K562 (cell line): ENCODE measurements around the gene CASTOR1. TPM values are rescaled to one million over a fixed set of nuclear protein-coding genes. Genes with fewer than 3 reads are reported as not detected.

Experiments
- CBX3 ChIP-seq, 2 experiments: IDR thresholded peaks; 1 replicate in 1 of 2; 2 replicates in 1 of 2; pipeline ENCODE4 v1.6.1; 2012; ENCODE audit warnings: inconsistent platforms in 2 of 2, low read length in 2 of 2, borderline replicate concordance in 1 of 2, control low read depth in 1 of 2
- CLOCK ChIP-seq: fragments of 250-450 bp; sonication (Bioruptor Pico); IDR thresholded peaks from 2 replicates; pipeline ENCODE4 v1.4.0; 2020; ENCODE audit warnings: mild to moderate bottlenecking, moderate library complexity, borderline replicate concordance
- HDAC3 ChIP-seq: fragments of 450-650 bp; IDR thresholded peaks from 2 replicates; pipeline ENCODE4 v1.6.1; 2018; ENCODE audit warnings: borderline replicate concordance, mild to moderate bottlenecking, moderate library complexity; ENCODE audit not compliant: partially characterized antibody
- HDAC6 ChIP-seq: IDR thresholded peaks from 2 replicates; pipeline ENCODE4 v1.6.1; 2012; ENCODE audit warnings: low read depth, mild to moderate bottlenecking, control low read depth, inconsistent platforms, low read length, moderate library complexity
- HIVEP1 ChIP-seq: fragments of 250-450 bp; sonication (Bioruptor Pico); IDR thresholded peaks from 2 replicates; pipeline ENCODE4 v1.4.0; 2020; ENCODE audit warnings: mild to moderate bottlenecking
- MITF ChIP-seq: IDR thresholded peaks from 2 replicates; pipeline ENCODE4 v1.6.1; 2014; ENCODE audit warnings: antibody characterized with exemption
- MTA3 ChIP-seq: fragments of 450-650 bp; formaldehyde crosslinking; IDR thresholded peaks from 2 replicates; pipeline ENCODE4 v1.6.1; 2017; ENCODE audit warnings: mild to moderate bottlenecking, borderline replicate concordance
- NFYB ChIP-seq: IDR thresholded peaks from 2 replicates; pipeline ENCODE4 v1.6.1; 2011; ENCODE audit warnings: mild to moderate bottlenecking, moderate library complexity; ENCODE audit not compliant: insufficient read length; ENCODE audit errors: extremely low read depth
- PCBP1 ChIP-seq: fragments of 200-400 bp; formaldehyde crosslinking; IDR thresholded peaks from 2 replicates; pipeline ENCODE4 v1.6.1; 2018; ENCODE audit warnings: mild to moderate bottlenecking, low read depth, low read length; ENCODE audit not compliant: poor library complexity, severe bottlenecking
- PHTF2 ChIP-seq: fragments of 250-450 bp; sonication (Bioruptor Pico); IDR thresholded peaks from 2 replicates; pipeline ENCODE4 v1.5.0; 2021; ENCODE audit warnings: mild to moderate bottlenecking
- RFX5 ChIP-seq: IDR thresholded peaks from 2 replicates; pipeline ENCODE4 v1.6.1; 2011; ENCODE audit warnings: low read depth, mild to moderate bottlenecking, improper control_type of control experiment, low read length
- RFX7 ChIP-seq: fragments of 250-450 bp; sonication (Bioruptor Pico); IDR thresholded peaks from 2 replicates; pipeline ENCODE4 v1.5.1; 2021; ENCODE audit warnings: mild to moderate bottlenecking
- RREB1 ChIP-seq: fragments of 250-450 bp; sonication (Bioruptor Pico); IDR thresholded peaks from 2 replicates; pipeline ENCODE4 v1.4.0; 2020
- ZNF274 ChIP-seq: IDR thresholded peaks from 2 replicates; pipeline ENCODE4 v1.6.1; 2011; ENCODE audit warnings: low read depth, mild to moderate bottlenecking, low read length, moderate library complexity, borderline replicate concordance
- ZNF3 ChIP-seq: fragments of 250-450 bp; sonication (Bioruptor Pico); IDR thresholded peaks from 2 replicates; pipeline ENCODE4 v1.5.0; 2021; ENCODE audit warnings: mild to moderate bottlenecking, moderate library complexity
- ZNF316 ChIP-seq: fragments of 450-650 bp; IDR thresholded peaks from 2 replicates; pipeline ENCODE4 v1.6.1; 2016
- ZNF57 ChIP-seq: fragments of 450-650 bp; formaldehyde crosslinking; IDR thresholded peaks from 2 replicates; pipeline ENCODE4 v1.4.0; 2020; ENCODE audit warnings: mild to moderate bottlenecking, moderate library complexity
- ZNF584 ChIP-seq: fragments of 200-800 bp; sonication (Bioruptor generic); IDR thresholded peaks from 2 replicates; pipeline ENCODE4 v1.6.1; 2016; ENCODE audit warnings: low read depth, mild to moderate bottlenecking, missing genetic modification characterization, missing compliant biosample characterization
- ZNF830 ChIP-seq: fragments of 250-450 bp; sonication (Bioruptor Pico); IDR thresholded peaks from 2 replicates; pipeline ENCODE4 v1.5.0; 2021; ENCODE audit warnings: mild to moderate bottlenecking
- polyA plus RNA-seq, 8 experiments: library from polyadenylated mRNA; depleted of rRNA in 4 of 8; stranded (reverse) in 5 of 8; unstranded in 3 of 8; fragments of >200 nt; fragmentation: Nextera tagmentation in 2 of 8; fragmentation: Illumina TruSeq in 1 of 8; extraction: Ambion mirVana in 2 of 8; extraction: Trizol in 1 of 8; gene quantifications; 2 replicates each; pipeline versions ENCODE4 v1.2.1 to v1.2.3, GENCODE V29; 2011 to 2014; ENCODE audit warnings: inconsistent platforms in 1 of 8, missing spikeins in 1 of 8
- total RNA-seq, 7 experiments: library from RNA; depleted of rRNA in 6 of 7; stranded (reverse); fragments of >200 nt in 6 of 7; fragmentation: Illumina TruSeq in 2 of 7; extraction: Trizol in 2 of 7; gene quantifications; 2 replicates each; pipeline versions ENCODE4 v1.2.1 to v1.2.3, GENCODE V29; 2011 to 2021; ENCODE audit warnings: low replicate concordance in 1 of 7

CASTOR1 gene
- total and polyA plus RNA-seq, 9 of the 15 experiments (the other 6 are each of a cell fraction or from before 2014, with no cell fraction given): 0.35 to 2.6 (median 1.1) TPM

- no peak for TF ChIP-seq RREB1 (CRISPR knock-in tag)
- peak; percentile 28 for TF ChIP-seq HDAC3
- TF ChIP-seq PCBP1: no peak
- no peak for TF ChIP-seq ZNF830 (CRISPR knock-in tag)
- TF ChIP-seq NFYB: no peak
- no peak for TF ChIP-seq ZNF3 (CRISPR knock-in tag)
- TF ChIP-seq HDAC6: no peak
- no peak for TF ChIP-seq ZNF584 (CRISPR knock-in tag)
- TF ChIP-seq HIVEP1: no peak
- no peak for TF ChIP-seq MITF
- no peak for TF ChIP-seq RFX7 (CRISPR knock-in tag)
- no peak for TF ChIP-seq CLOCK (CRISPR knock-in tag)
- no peak for TF ChIP-seq ZNF274
- no peak for TF ChIP-seq RFX5
- no peak for TF ChIP-seq ZNF316
- no peak for TF ChIP-seq ZNF57 (CRISPR knock-in tag)
- no peak for TF ChIP-seq MTA3
- TF ChIP-seq PHTF2 (CRISPR knock-in tag): no peak
- TF ChIP-seq CBX3 (IDR thresholded peaks at IDR 0.05; ENCODE audit: borderline replicate concordance in 1 of 2, low read length in 2 of 2): peak in 1 of 2 experiments; percentile 24; a peak in 1 of 3 replicates
Measured at GRCh38 chr22:30305906-30306626, 16.8 kb upstream of the CASTOR1 start (continued).
